Coronary artery (tissue), 2 donors: ENCODE measurements around the gene ULK4.
"Not testable (repeated sequence)": the region's sequence is repeated elsewhere in the genome, so short reads cannot be mapped to it uniquely, and the experiment has no call there.

Source experiments
- DNase-seq: peaks from one replicate; pipeline ENCODE4 v3.0.0-alpha.2; 2017; ENCODE audit warnings: low spot score
- H3K27ac ChIP-seq, 2 donors: fragments of 200-600 bp; sonication (generic); one replicate each; pipeline ENCODE4 v1.5.1; 2016 to 2019
- H3K4me3 ChIP-seq: fragments of 200-600 bp; sonication (generic); 2 replicates; pipeline ENCODE4 v1.5.1; 2016; ENCODE audit warnings: mild to moderate bottlenecking, moderate library complexity
- TF ChIP-seq, protein P1 (sequence below): fragments of 200-600 bp; sonication (generic); IDR thresholded peaks from one replicate; pipeline ENCODE4 v1.5.1; 2019; ENCODE audit warnings: antibody characterized with exemption

Gene ULK4

DNA sequence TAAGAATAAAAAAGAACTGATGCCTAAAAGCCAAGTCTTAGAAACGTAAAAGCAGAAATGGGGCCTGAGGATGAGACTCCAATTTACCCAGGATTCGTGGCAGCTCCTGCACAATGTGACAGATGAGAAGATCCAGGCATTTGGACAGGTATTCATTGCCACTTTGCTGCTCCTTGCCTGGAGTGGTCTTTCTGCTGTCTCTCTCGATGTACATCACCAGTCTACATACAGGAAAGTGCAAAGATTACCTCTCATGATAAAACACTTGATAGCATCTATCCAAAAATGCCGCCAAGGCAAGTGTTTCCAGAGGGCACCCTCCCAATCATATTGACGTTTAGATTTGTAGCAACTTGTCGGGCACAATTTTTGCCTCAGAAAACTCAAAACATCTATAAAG, 244.3 kb downstream of the ULK4 start:
- TF ChIP-seq, protein P1, sequence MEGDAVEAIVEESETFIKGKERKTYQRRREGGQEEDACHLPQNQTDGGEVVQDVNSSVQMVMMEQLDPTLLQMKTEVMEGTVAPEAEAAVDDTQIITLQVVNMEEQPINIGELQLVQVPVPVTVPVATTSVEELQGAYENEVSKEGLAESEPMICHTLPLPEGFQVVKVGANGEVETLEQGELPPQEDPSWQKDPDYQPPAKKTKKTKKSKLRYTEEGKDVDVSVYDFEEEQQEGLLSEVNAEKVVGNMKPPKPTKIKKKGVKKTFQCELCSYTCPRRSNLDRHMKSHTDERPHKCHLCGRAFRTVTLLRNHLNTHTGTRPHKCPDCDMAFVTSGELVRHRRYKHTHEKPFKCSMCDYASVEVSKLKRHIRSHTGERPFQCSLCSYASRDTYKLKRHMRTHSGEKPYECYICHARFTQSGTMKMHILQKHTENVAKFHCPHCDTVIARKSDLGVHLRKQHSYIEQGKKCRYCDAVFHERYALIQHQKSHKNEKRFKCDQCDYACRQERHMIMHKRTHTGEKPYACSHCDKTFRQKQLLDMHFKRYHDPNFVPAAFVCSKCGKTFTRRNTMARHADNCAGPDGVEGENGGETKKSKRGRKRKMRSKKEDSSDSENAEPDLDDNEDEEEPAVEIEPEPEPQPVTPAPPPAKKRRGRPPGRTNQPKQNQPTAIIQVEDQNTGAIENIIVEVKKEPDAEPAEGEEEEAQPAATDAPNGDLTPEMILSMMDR: no peak
- Histone ChIP-seq H3K4me3 (no peak overlapping the region), H3K27ac (no peak overlapping the region)
- no peak for DNase-seq

DNA sequence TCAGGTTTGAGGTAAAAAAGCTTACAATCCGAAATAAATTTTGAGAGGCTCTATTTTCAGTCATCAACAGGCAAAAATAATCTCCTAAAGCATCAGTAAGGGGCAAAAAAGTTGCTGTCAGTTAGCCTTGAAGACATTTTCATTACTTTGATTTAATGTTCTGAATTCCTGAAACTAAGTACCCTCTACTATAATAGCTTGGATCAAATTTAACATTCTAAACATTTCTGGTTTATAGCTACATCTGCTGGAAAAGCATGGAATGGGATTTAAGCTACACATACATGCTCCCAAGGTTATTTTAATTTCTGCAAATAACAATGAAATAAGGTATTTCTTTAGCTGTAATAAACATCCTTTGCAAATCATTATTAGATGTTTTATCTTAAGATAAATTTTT, 245.4 kb downstream of the ULK4 start:
- no peak overlapping the region for H3K4me3 ChIP-seq
- no peak overlapping the region for H3K27ac ChIP-seq
- no peak for DNase-seq
- TF ChIP-seq, protein P1: no peak

DNA sequence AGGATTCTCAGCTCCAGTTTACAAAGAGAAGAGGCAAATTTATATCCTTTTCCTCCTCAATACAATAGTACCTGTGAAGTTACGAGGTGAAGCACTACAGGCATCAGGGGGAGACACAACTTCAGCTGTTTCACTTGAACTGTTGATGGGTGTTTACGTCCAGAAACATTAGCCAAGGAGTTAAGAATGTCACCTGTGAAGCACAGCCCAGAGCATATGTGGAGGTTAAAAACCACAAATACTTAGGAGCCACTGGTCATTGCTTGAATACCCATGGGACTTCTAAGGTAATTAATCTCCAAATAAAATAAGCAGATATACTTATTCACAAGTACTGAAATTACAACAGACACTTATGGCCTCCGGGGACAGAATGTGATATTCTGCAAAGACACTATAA, 246.5 kb downstream of the ULK4 start:
- TF ChIP-seq, protein P1: no peak
- Histone ChIP-seq H3K4me3 (no peak overlapping the region), H3K27ac (no peak overlapping the region)
- no peak for DNase-seq

DNA sequence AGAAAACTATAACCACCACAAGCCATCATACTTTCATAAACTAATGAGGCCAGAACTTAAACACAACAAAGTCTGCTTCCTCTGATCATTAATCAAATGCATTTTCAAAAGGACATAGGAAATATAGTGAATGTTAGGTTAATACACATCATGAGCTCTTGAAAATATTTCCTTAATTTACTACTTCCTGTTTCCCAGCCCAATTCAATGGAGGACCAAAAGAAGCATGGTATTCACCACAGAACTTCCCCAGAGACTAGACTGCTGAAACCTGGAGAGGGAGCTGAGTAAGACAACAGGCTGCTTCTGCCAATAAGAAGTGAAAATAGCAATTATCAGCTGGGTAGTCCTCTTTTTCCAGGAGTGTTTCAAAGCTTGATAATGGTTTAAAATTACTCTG, 250.3 kb downstream of the ULK4 start:
- no peak for DNase-seq
- H3K27ac ChIP-seq: no peak overlapping the region
- no peak overlapping the region for H3K4me3 ChIP-seq
- TF ChIP-seq, protein P1: no peak

DNA sequence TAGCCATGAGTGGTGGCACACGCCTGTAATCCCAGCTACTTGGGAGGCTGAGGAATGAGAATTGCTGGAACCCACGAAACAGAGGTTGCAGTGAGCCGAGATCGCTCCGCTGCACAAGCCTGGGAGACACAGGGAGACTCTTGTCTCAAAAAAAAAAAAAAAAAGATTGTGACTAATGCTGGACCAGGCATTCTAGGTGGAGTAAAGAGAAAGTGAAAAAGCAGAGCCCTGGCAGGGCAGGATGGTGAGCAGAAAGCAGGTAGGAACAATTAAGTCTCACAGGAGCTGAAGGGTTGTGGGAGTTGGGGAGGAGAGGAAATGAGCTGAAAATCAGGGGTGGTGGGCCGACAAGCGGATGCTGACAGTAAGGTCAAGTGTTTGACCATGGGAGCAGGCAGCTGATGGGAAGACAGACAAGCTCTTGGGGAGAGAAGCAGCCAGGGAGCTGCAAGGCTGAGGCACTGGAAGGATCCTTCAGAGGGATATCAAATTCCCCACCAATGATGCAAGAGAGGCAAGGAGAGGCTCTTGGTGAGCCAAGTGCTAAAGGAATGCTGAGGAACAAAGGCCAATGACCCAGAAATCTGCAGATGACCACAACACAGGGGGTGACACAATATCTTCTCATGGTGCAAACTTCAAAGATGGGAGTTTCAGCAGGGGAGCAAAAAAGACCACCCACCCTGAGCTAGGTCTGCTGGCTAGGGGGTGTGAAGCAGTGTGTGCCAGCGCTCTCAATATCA, 251.1 kb downstream of the ULK4 start:
- TF ChIP-seq, protein P1: no peak
- no peak for DNase-seq
- Histone ChIP-seq H3K4me3 (no peak overlapping the region), H3K27ac (no peak overlapping the region)

DNA sequence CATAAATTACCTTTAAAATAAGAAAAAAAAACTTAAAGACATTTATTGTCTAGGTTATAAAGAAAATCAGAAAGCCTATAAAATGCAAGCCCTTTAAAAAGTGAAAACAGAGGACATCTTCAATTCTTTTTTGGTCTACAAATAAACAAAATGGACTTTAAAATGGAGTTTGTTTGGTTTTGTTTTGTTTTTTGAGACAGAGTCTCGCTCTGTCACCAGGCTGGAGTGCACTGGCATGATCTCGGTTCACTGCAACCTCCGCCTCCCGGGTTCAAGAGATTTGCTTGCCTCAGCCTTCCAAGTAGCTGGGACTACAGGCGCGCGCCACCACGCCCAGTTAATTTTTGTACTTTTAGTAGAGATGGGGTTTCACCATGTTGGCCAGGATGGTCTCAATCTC, 252.7 kb downstream of the ULK4 start:
- DNase-seq, H3K4me3 ChIP-seq, H3K27ac ChIP-seq: not testable (repeated sequence)

DNA sequence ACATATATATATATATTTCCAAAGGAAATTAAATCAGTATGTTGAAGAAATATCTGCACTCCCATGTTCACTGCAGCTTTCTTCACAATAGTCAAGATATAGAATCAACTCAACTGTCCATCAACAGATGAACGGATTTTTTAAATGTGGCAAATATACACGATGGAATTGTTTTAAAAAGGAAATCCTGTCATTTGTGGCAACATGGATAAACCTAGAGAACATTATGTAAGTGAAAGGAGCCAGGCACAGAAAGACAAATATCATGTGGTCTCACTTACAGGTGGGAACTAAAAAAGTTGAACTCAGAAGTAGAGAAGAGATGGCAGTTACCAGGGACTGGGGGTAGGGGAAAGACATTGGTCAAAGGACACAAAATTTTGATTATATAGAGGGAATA, 253.7 kb downstream of the ULK4 start:
- DNase-seq: no peak
- Histone ChIP-seq H3K4me3 (no peak overlapping the region), H3K27ac (no peak overlapping the region)
- TF ChIP-seq, protein P1: no peak
